ENCODE results near the gene ATXN7L1.
A peak's percentile ranks its signal among the peaks of the same experiment; 100 is the strongest.

The ATXN7L1 gene

GRCh38 chr7:105881439-105881838 lies 5.0 kb upstream of the ATXN7L1 start:
- no peak for DNase-seq (ENCODE audit: low read depth, low spot score)
- in situ Hi-C loops (cut with HindIII; ENCODE audit: low sequenced_read_pairs), result no loop called here
- no peak for TF ChIP-seq CTCF (IDR thresholded peaks at IDR 0.05; ENCODE audit: low read depth, low read length)
- no peak overlapping the region for H3K4me3 ChIP-seq (ENCODE audit: low read depth, low read length)

- H3K4me3 ChIP-seq (ENCODE audit: low read depth, low read length), result no peak overlapping the region
- in situ Hi-C loops (cut with HindIII; ENCODE audit: low sequenced_read_pairs), result no loop called here
- no peak for DNase-seq (ENCODE audit: low read depth, low spot score)
- no peak for TF ChIP-seq CTCF (IDR thresholded peaks at IDR 0.05; ENCODE audit: low read depth, low read length)
Observed at GRCh38 chr7:105880571-105881330, 4.4 kb upstream of the ATXN7L1 start.

GRCh38 chr7:105879782-105880181 lies 3.4 kb upstream of the ATXN7L1 start:
- H3K4me3 ChIP-seq (ENCODE audit: low read depth, low read length), result no peak overlapping the region
- in situ Hi-C loops (cut with HindIII; ENCODE audit: low sequenced_read_pairs), result no loop called here

GRCh38 chr7:105878746-105879605 lies 2.6 kb upstream of the ATXN7L1 start:
- TF ChIP-seq CTCF (IDR thresholded peaks at IDR 0.05; ENCODE audit: low read depth, low read length), result no peak
- no peak for DNase-seq (ENCODE audit: low read depth, low spot score)
- in situ Hi-C loops (cut with HindIII; ENCODE audit: low sequenced_read_pairs), result no loop called here
- no peak overlapping the region for H3K4me3 ChIP-seq (ENCODE audit: low read depth, low read length)

More at GRCh38 chr7:105879782-105880181, 3.4 kb upstream of the ATXN7L1 start:
- DNase-seq (ENCODE audit: low read depth, low spot score), result no peak
- no peak for TF ChIP-seq CTCF (IDR thresholded peaks at IDR 0.05; ENCODE audit: low read depth, low read length)

- DNase-seq (ENCODE audit: low read depth, low spot score), result no peak
- no peak for TF ChIP-seq CTCF (IDR thresholded peaks at IDR 0.05; ENCODE audit: low read depth, low read length)
- H3K4me3 ChIP-seq (ENCODE audit: low read depth, low read length), result peak overlapping the region; percentile 69
- in situ Hi-C loops (cut with HindIII; ENCODE audit: low sequenced_read_pairs), result no loop called here
Observed at GRCh38 chr7:105877736-105878135, 1.3 kb upstream of the ATXN7L1 start.

- in situ Hi-C loops (cut with HindIII; ENCODE audit: low sequenced_read_pairs), result no loop called here
Observed at GRCh38 chr7:105876964-105877601, 684 bp upstream of the ATXN7L1 start.

More at GRCh38 chr7:105876964-105877601, 684 bp upstream of the ATXN7L1 start:
- peak overlapping the region; percentile 69 for H3K4me3 ChIP-seq (ENCODE audit: low read depth, low read length)
- TF ChIP-seq CTCF (IDR thresholded peaks at IDR 0.05; ENCODE audit: low read depth, low read length), result peak; percentile 4
- peak; percentile 20 for DNase-seq (ENCODE audit: low read depth, low spot score)

Data from astrocyte of the spinal cord (primary cell).